DMS79 (cell line): ENCODE results near the gene GRIFIN.
"Not testable (repeated sequence)": the region's sequence is repeated elsewhere in the genome, so short reads cannot be mapped to it uniquely, and the experiment has no call there.

ENCODE experiments used
- DNase-seq: peaks from one replicate; lab custom pipeline; 2025; lab: John Stamatoyannopoulos, UW

GRIFIN gene

DNA sequence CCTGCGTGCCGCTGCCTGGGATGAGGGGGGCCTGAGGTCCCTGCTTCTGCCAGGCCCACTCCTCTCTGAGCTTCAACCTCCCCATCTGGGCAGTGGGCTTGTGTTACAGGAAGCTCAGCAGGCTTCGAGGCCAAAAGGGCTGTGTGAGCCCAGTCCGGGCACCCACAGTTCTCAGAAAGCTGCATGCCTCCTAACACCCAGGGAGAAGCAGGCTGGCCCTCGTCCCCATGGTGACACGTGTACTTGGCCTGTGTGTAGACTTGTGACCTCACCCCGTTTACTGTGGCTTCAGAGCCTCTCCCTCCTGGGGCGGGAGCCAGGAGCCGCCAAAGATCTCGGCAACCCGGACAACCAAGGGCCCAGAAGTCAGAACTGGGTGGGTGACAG is 2.2 kb upstream of the GRIFIN start:
- no peak for DNase-seq

DNA sequence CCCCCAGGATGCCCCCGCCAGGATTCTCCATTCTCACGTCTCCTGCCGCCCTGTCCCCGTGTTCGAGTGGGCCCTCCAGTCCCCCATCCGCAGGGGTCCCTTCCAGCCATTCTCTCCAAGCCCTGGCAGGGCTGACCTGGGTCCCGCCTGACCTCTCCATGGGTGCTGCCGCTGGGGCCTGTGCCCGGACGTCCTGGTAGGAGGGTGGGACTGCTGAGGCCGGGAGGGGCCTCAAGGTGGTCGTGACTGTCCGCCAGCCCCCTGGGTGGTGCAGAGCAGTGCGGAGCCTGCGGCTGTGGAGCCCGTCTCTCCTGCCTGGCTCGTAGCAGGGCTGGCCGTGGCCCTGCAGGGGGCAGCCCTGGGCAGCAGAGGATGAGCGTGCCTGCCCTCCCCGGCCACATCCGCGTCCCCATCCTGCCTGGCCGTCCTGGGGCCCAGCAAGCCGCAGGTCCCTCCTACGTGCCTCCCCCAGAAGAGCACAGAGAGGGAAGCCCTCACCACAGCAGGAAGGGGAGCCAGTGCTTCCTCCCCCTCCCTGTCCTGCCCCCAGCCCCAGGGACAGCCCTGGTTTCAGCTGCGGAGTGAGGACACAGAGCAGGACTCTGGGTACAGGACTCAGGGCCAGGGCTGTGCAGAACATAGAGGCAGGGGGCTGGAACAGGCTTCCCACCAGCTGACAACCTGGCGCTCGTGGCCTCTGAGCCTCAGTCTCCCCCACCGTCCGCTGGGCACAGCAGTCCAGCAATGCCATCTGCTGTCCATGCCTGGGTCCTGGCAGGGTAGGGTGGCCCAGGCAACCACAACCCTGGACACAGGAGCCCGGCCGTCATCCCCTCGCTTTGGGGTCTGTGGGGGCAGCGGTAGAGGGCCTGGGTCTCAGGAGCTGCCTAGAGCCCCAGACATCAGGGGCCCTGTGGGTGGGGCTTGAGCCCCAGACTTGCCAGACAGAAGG is 1.5 kb upstream of the GRIFIN start:
- DNase-seq = no peak

DNA sequence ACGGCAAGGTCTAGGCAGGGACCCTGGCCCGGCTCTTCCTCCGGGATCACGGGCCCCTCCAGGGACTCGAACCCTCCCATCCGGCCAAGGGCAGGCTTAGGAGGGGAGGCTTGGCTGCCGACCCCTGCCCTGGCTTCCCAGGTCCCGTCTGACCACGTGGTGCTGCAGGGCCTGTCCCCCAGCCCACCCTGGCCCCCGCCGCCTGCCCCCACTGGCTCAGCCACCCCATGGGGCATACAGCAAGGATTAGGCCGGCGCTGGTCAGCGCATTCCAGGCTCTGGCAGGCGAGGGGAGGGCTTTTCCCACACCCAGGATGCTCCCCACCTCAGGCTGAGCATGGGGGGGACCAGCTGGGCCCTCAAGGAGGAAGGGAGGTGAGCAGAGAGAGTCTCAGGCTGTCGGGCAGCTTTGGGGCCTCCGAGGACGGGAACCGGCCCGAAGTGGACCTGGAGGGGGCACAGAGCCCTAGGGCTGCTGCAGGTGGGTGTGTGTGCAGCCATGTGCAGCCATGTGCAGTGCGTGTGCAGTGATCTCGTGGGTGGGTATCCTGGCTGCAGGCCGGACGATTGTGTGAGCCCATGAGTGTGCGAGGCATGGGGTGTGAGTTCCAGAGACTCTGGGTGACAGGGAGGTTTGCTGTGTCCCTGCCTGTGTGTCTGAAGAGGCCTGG is 713 bp upstream of the GRIFIN start:
- DNase-seq = no peak

DNA sequence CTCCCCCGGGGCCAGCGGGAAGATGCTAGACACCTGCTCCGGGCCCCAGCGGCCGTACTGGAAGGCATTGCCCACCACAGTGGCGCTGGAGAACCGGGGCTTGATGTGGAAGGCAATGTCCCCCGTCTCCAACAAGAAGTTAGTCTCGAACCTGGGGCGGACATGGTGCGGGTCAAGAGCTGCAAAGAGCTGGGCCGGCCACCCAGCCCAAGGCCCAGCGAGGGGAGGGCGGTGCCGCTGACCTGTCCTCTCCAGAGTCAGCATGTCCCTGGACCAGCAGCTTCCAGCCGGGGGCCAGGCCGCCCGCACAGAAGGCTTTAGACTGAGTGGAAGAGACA is 551 bp downstream of the GRIFIN start:
- no peak for DNase-seq

GRCh38 chr7:2474813-2475677 is 1.2 kb downstream of the GRIFIN start:
- no peak for DNase-seq

DNA sequence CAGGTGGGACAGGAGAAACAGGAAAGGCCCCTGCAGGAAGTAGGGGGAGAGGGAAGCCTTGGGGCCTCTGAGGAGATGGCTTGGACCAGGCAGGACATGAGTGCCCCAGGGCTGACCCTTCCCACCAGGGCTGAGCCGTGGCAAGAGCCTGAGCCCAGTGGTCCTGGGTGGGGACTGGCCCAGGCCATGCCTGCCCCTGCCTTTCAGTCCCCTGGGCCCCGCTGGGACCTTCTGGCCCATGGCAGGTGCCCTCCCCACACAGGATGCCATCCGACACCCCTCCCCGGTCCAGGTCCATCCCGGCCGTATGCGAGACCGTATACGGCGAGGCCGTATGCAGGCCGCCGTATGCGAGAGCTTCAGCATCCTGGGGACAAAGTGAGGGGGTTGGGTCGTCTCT is 2.0 kb downstream of the GRIFIN start:
- DNase-seq = no peak

DNA sequence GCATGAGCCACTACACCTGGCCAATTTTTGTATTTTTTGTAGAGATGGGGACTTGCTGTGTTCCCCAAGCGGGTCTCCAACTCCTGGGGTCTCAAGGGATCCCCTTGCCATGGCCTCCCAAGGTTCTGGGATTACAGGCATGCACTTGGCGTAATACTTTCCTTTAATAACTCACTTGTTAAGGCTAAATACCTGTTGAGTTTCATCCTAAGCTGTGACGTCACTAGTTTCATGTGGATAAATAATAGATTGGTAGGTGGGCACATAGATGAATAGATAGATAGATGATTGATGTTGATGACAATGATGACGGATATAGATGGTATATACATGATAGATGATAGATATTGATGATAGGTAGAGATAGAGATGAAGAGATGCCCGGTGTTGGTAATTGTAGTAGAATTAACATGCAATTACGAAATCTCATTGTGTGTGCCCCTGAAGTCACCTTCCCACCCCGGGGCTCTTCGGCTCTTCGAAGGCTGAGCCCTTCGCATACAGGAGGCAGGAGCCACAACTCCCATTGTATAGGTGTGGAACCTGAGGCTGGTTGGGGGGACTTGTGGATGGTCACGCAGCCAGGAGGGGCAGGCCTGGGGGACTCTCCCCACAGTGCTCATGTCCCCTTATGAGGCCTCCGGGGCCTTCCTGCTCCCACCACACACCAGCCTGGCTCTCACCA is 2.6 kb downstream of the GRIFIN start:
- no peak for DNase-seq

- no peak for DNase-seq
Observed at GRCh38 chr7:2472739-2473138, 3.5 kb downstream of the GRIFIN start.

DNA sequence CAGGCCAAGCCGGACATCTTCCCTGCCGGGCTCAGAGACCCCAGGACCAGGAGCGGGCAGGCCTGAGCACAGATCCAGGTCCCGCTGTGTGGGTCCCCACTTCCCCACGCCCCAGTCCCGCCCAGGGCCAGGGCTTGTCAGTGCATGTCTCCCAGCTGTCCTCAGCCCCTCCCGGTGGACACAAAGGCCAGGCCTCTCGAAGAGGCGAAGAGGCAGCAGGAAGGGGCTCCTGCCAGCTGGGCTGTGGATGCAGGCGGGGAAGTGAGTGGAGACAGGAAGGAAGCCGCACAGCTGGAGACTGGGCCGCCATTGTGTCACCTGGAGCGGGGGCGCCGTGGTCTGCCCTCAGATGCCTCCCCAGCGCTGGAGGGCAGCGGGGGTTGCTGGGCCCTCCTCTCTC is 4.8 kb downstream of the GRIFIN start:
- peak; percentile 30 for DNase-seq

GRCh38 chr7:2471022-2471329 is 5.2 kb downstream of the GRIFIN start:
- no peak for DNase-seq

DNA sequence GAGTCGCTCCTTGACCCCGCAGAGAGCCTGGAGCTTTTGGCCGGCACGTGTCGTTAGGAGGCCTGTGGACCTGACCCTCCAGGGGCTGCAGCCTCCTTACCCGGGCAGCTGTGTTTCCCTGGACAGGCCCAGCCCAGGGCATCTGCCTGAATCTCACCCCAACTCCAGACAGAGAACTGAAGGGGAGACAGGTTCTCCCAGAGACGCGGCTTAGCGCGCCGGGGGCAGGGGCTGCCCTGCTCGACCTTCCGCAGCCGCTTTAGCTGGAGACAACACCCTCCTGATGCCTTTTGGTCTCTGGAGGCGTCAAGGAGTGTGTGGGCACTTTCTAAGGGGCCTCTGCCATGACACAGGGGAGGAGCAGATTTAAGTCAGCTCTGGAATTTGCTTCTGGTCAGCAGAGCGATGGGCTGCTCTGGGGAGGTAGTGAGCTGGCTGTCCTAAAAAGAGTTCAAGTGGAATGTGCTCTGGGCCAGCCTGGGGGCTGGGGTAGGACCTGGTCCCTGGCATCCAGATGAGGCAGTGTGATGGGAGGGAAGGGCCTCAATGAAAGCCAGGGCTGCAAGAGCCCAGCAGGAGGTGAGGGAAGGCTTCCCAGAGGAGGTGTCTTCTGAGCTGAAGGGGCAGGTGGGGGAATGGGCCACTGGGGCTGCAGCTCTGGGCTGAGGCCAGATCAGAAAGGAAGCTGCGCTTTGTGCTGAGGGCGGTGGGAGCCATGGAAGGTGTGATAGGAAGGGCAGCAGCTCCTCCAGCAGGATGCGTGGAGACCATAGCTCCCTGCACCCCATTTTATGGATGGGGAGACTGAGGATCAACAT is 5.8 kb downstream of the GRIFIN start:
- DNase-seq = no peak

DNA sequence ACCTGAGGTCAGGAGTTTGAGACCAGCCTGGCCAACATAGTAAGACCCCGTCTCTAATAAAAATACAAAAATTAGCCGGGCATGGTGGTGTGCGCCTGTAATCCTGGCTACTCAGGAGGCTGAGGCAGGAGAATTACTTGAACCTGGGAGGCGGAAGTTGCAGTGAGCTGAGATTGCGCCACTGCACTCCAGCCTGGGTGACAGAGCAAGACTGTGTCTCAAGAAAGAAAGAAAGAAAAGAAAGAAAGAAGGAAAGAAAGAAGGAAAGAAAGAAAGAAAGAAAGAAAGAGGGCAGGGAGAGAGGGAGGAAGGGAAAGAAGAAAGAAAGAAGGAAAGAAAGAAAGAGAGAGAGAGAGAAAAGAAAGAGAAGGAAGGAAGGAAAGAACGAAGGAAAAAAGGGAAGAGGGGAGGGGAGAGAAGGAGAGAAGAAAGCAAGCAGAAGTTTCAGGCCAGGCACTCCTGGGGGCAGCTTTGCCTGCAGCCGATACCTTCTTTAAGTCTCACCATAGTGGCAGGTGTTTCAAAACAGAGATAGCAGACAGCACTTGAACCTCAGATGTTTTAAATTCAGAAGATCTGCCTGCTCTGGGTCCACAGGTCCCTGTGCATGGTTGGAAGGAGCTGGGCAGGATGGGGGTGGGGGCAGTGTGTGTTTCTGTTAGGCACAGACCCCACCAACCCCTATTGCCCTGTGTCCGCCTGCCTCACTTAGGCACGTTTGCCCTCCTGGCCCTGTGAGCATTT is 6.6 kb downstream of the GRIFIN start:
- not testable (repeated sequence) for DNase-seq

DNA sequence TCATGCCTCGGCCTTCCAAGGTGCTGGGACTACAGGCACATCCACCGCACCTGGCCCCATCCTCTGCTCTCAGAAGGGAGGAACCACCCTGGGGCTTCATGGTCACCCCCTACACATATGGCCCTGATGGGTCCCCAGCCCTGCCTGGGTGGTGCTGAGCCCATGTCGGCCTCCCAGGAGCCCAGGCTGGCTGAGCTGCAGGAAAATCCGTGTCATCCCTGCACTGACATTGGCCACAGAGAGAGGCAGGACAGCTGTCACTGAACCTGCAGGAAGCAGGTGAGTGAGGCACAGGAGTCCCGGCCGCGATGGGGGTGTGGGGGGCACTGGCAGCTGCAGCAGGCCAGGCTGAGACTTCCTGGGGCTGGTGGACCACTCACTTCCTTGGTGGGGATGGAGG is 8.0 kb downstream of the GRIFIN start:
- DNase-seq = no peak

DNA sequence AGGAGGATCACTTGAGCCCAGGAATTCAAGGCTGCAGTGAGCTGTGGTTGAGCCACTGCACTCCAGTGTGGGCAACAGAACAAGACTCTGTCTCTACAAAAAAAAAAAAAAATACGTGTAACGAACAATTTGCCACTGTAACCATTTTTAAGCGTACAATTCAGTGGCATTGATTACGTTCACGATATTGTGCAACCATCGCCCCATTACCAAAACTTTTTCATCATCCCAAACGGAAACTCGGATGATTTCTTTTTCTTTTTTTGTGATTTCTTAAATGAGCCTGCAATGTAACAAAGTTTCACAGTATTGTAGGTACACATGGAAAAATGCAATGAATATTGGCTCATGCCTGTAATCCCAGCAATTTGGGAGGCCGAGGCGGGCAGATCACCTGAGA is 9.5 kb downstream of the GRIFIN start:
- DNase-seq = no peak

DNA sequence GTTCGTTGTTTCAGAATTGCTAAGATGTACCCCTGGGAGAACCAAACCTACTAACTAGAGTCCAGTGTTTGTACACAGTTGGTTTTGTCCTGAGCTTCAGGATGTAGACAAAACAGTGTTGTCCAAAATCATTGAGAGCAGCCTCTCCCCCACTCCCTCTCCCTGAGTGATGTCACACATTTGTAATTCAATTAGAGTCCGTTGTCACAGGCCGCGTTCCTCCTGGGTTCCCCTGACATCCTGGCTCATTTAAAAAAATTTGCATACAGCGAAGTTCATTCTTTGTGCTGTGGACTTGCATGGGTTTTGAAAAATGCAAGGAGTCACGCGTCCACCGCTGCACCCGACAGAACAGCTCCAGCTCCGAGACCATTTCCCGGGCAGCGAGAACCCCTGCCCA is 10.3 kb downstream of the GRIFIN start:
- no peak for DNase-seq

GRCh38 chr7:2462731-2463130 is 13.5 kb downstream of the GRIFIN start:
- no peak for DNase-seq

DNA sequence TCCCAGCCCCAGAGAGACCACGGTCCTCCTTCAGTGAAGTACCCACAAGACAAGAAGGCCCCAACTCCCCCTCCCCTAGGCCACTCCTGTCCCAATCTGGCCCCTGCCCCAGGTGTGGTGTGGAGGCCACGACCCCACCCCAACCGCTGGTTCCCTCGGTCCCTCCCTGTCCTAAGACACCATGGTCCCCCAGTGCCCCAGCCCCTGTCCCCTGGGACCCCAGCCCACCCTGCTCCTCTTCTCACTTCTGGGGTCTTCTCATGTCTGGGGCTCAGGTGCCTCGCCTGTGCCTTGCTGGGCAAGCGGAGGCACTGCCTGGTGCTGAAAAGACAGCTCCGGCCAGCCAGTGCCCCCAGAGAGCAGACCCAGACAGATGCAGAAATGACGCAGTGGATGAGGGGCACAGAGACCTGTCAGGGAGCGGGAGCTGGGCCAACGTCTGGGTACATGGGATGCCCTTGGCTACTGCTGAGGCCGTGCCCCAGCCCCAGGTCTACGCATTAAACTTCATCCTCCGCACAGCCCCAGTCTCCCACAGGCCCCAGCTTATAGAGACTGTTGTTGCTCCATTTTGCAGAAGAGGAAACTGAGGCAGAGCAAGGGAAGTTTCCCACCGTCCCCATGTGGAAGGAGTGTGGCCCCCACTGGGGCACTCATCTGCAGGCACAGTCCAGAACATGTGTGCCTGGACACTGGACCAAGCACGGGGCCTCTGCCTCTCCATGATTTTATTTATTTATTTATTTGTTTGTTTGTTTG is 14.8 kb downstream of the GRIFIN start:
- no peak for DNase-seq

DNA sequence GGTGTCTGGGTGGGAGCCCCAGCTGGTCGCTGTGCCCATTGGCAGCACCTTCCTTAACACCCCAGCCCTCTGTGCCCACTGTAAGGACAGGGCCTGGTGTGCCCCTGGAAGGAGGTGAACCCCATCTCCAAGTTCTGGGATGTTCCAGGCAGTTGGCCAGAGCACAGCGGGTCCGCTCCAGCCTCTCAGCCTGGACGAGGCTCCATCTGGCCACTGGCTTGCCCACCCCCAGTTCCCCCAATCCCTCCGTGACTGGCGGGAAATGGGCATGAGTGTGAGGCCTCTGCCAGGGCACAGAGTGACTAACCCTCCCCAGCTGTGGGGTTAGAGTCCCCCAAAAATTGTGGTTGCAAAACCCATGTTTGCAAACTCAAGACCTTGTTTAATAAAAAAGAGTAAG is 15.6 kb downstream of the GRIFIN start:
- no peak for DNase-seq

- DNase-seq = no peak
Observed at GRCh38 chr7:2460188-2460587, 16.0 kb downstream of the GRIFIN start.

GRCh38 chr7:2459674-2460073 is 16.5 kb downstream of the GRIFIN start:
- no peak for DNase-seq
